Gastrocnemius medialis (tissue), 4 donors: Measurements from ENCODE around the gene SMAD4.

Experiments
- POLR2A ChIP-seq, 2 donors: fragments of 450-650 bp; IDR thresholded peaks; one replicate each; pipeline ENCODE4 v1.6.1; 2017; ENCODE audit warnings: antibody characterized with exemption in 2 of 2, mild to moderate bottlenecking in 2 of 2, moderate library complexity in 2 of 2
- TF ChIP-seq, protein P1 (sequence below), 5 experiments: fragments of 450-650 bp in 3 of 5; fragments of 200-600 bp in 2 of 5; sonication (generic) in 2 of 5; IDR thresholded peaks in 4 of 5; conservative IDR thresholded peaks in 1 of 5; 1 replicate in 4 of 5; 2 replicates in 1 of 5; pipeline ENCODE4 v1.5.1; 2016 to 2019; ENCODE audit warnings: antibody characterized with exemption in 5 of 5, mild to moderate bottlenecking in 3 of 5, moderate library complexity in 3 of 5

DNA sequence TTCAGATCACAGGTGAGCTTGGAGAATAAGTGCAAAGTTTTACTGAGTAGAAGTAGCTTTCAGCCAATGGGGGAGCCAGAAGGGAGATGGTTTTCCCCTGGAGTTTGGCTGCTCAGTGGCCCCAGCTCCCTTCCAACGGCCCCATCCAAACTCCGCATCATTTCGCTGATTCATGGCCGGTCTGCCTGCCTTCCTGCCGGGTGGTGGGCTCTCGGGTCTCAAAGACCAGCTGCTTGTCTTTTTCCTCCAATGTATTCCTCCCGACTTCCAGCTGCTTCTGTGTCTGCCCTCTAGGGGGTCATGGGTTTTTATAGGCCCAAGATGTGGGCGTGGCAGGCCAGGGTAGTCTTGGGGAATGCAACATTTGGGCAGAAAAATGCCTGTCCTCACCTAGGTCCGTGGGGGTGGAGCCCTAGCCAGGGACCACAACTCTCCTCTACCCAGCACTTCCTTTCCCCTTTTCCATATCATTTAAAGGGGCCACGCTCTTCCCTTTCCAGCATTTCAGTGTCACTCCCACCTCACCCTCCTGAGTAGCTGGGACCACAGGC, 94.0 kb downstream of the SMAD4 start:
- no peak for TF ChIP-seq POLR2A (IDR thresholded peaks at IDR 0.05)
- TF ChIP-seq, protein P1, sequence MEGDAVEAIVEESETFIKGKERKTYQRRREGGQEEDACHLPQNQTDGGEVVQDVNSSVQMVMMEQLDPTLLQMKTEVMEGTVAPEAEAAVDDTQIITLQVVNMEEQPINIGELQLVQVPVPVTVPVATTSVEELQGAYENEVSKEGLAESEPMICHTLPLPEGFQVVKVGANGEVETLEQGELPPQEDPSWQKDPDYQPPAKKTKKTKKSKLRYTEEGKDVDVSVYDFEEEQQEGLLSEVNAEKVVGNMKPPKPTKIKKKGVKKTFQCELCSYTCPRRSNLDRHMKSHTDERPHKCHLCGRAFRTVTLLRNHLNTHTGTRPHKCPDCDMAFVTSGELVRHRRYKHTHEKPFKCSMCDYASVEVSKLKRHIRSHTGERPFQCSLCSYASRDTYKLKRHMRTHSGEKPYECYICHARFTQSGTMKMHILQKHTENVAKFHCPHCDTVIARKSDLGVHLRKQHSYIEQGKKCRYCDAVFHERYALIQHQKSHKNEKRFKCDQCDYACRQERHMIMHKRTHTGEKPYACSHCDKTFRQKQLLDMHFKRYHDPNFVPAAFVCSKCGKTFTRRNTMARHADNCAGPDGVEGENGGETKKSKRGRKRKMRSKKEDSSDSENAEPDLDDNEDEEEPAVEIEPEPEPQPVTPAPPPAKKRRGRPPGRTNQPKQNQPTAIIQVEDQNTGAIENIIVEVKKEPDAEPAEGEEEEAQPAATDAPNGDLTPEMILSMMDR (IDR thresholded peaks at IDR 0.05 in 4 of 5, conservative IDR thresholded peaks at IDR 0.05 in 1 of 5), result no peak
